Measurements from ENCODE around the gene ZDHHC3.
"Not testable (repeated sequence)": the region's sequence is repeated elsewhere in the genome, so short reads cannot be mapped to it uniquely, and the experiment has no call there.

The ZDHHC3 gene

GRCh38 chr3:44995142-44995770, 19.3 kb upstream of the ZDHHC3 start:
- DNase-seq, result no peak

- no peak for DNase-seq
Observed at GRCh38 chr3:44993471-44994205, 17.7 kb upstream of the ZDHHC3 start.

GRCh38 chr3:44992555-44993470, 16.8 kb upstream of the ZDHHC3 start:
- no peak for DNase-seq

GRCh38 chr3:44991326-44991725, 15.4 kb upstream of the ZDHHC3 start:
- no peak for DNase-seq

- no peak for DNase-seq
Observed at GRCh38 chr3:44989636-44990373, 13.8 kb upstream of the ZDHHC3 start.

DNA sequence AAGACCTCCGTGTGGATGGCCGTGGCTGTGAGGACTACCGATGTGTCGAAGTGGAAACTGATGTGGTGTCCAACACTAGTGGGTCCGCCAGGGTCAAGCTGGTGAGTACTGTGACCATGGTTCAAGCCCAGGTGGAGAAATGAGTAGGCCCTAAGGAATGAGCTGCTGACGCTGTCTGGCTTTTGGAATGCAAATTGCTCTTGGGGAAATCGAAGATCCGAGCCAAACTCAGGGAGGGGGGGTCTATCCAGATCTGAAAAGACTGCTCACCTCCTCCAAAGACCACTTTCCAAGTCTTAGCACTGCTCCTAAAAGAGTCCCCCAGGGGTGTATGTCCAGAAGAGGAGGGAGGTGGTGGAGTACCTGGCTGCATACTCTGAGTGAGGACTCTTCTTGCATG, 13.2 kb upstream of the ZDHHC3 start:
- DNase-seq, result no peak

- DNase-seq, result no peak
Observed at GRCh38 chr3:44988073-44988472, 12.1 kb upstream of the ZDHHC3 start.

- no peak for DNase-seq
Observed at GRCh38 chr3:44987332-44987731, 11.4 kb upstream of the ZDHHC3 start.

DNA sequence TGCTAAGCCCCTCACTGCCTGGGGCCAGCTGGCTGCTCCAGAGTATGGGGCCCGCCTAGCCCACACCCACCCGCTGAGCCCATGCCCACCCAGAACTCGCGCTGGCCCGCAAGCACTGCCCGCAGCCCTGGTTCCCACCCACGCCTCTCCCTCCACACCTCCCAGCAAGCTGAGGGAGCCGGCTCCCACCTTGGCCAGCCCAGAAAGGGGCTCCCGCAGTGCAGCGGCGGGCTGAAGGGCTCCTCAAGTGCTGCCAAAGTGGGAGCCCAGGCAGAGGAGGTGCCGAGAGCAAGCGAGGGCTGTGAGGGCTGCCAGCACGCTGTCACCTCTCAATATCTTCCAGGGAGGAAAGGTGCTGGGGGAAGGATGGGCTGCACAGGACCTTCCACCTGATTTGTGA, 10.4 kb upstream of the ZDHHC3 start:
- not testable (repeated sequence) for DNase-seq

- no peak for DNase-seq
Observed at GRCh38 chr3:44984335-44984734, 8.4 kb upstream of the ZDHHC3 start.

GRCh38 chr3:44983484-44983941, 7.5 kb upstream of the ZDHHC3 start:
- no peak for DNase-seq

DNA sequence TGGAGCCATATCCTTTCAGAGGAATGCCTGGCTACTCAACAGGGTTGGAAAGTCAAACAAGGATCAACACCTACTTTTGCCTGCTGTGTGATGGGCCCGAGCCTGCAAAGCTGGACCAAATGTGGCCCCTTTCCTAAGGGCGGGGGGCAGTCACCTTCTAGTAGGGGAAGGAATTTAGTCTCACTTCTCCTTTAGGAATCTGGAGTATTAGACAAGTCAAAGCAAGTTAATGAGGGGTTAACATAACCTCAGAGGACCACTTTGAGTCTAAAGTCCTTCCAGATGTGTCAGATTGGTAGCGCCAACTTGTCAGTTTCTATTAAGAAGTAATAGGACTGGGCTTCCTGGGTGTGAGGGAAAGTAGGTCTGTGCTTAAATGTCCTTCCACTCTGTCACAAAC, 6.8 kb upstream of the ZDHHC3 start:
- DNase-seq, result no peak

DNA sequence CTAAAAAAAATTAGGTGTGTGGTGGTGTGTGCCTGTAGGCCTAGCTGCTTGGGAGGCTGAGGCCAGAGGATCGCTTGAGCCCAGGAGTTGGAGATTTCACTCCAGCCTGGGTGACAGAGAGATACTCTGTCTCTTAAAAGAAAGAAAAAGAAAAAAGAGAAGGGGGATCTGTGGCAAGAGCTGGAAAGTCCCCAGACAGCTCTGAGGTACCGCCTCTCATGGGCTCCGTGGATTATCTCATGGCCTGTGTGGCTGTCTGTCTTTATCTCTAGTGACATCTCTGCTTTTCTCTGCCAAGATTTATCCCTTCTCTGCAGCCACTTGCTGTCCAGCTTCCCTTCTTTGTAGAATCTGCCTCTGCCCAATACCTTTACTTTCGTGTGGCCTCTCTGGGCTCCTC, 5.8 kb upstream of the ZDHHC3 start:
- DNase-seq, result no peak

GRCh38 chr3:44981220-44981619, 5.2 kb upstream of the ZDHHC3 start:
- no peak for DNase-seq

DNA sequence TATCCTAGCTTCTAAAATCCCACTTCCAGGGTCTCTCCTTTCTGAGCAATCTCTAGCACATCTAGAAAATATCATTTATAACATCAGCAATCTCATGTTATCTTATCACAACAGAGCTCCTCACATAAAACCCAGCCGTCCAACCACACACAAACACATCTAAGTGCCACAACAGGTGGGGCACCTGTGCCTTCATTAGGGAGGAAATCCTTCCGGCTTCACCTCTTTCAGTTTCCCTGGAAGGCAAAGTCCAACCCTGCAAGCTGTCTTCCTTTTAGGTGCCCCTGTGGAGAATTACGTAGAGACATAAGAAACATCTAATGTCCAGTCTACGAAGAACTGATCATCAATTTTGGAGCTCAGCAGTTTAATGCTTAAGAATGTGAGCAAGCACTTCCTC, 1.6 kb downstream of the ZDHHC3 start:
- DNase-seq, result no peak

- DNase-seq, result no peak
Observed at GRCh38 chr3:44970926-44971490, 5.0 kb downstream of the ZDHHC3 start.

DNA sequence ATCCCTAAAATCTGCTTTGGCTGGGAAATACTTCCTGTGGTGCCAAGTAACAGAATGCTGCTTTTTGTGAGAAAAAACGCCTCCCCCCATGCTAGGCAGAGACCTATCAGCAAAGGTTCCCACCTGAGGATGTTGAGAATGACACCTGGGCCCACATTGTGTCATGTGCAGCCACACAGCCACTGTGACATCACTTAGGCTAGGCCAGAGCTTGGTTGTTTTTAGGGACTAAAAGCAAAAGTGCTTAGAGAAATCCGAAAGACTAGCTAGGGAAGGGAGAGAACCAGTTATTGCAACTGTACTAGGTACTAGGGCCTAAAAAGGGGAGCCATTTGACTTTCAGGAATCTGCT, 6.2 kb downstream of the ZDHHC3 start:
- DNase-seq, result no peak

DNA sequence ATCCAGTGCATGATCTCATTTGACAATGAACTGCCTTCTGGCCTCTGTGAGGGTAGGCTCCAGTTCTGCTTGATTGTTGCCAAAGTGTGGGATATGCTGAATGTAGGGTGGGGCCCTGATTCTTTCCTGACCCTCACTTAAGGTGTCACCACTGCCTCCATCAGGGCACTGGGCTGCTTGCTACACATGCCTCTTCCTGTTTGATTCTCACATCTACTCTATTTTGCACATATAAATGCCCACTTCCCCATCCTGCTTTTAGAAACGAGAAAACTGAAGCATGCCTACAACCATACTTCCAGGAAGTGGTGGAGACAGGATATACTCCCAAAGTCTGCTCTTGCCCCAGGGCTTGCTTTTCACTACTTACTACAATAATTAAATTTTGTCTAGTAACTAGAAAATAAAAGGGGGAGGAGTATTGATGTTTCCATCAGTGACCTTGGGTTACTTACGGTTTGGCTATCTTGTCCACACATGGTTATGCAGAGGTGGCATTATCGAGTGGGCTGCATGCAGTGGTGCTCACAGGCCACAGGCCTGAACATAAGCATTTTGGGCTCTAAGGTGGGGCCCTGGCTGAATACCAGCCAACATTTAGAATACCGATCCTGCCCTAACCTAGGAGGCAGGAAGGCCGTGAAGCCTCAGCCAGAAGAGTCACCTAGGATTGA, 6.7 kb downstream of the ZDHHC3 start:
- DNase-seq, result peak; percentile 36

- DNase-seq, result no peak
Observed at GRCh38 chr3:44968447-44968858, 7.5 kb downstream of the ZDHHC3 start.

- no peak for DNase-seq
Observed at GRCh38 chr3:44966795-44967278, 9.1 kb downstream of the ZDHHC3 start.

- no peak for DNase-seq
Observed at GRCh38 chr3:44965165-44965564, 10.8 kb downstream of the ZDHHC3 start.

Data from GDM1 (cell line).